ENCODE measurements around the gene VAV3. TPM values are rescaled to one million over a fixed set of nuclear protein-coding genes. Genes with fewer than 3 reads are reported as not detected.

Gene VAV3
- total RNA-seq, 1 donor: 0.09 TPM

- TF ChIP-seq CTCF (IDR thresholded peaks at IDR 0.05; ENCODE audit: insufficient read depth, low read length): no peak
- H3K4me3 ChIP-seq (ENCODE audit: low read depth, low read length): no peak overlapping the region
- DNase-seq (ENCODE audit: low read depth): peak; percentile 19
These were observed 26.5 kb upstream of the VAV3 start for GRCh38 chr1:107991371-107992066.

- no peak for TF ChIP-seq CTCF (IDR thresholded peaks at IDR 0.05; ENCODE audit: insufficient read depth, low read length)
These were observed 25.6 kb upstream of the VAV3 start for GRCh38 chr1:107990606-107991005.

GRCh38 chr1:107981277-107981676 lies 16.3 kb upstream of the VAV3 start:
- no peak for DNase-seq (ENCODE audit: low read depth)
- no peak overlapping the region for H3K4me3 ChIP-seq (ENCODE audit: low read depth, low read length)
- no peak for TF ChIP-seq CTCF (IDR thresholded peaks at IDR 0.05; ENCODE audit: insufficient read depth, low read length)

More at GRCh38 chr1:107990606-107991005, 25.6 kb upstream of the VAV3 start:
- H3K4me3 ChIP-seq (ENCODE audit: low read depth, low read length): no peak overlapping the region
- DNase-seq (ENCODE audit: low read depth): no peak

- no peak overlapping the region for H3K4me3 ChIP-seq (ENCODE audit: low read depth, low read length)
- TF ChIP-seq CTCF (IDR thresholded peaks at IDR 0.05; ENCODE audit: insufficient read depth, low read length): no peak
- no peak for DNase-seq (ENCODE audit: low read depth)
These were observed 14.9 kb upstream of the VAV3 start for GRCh38 chr1:107979926-107980325.

GRCh38 chr1:107979088-107979487 lies 14.1 kb upstream of the VAV3 start:
- no peak overlapping the region for H3K4me3 ChIP-seq (ENCODE audit: low read depth, low read length)
- no peak for DNase-seq (ENCODE audit: low read depth)
- no peak for TF ChIP-seq CTCF (IDR thresholded peaks at IDR 0.05; ENCODE audit: insufficient read depth, low read length)

GRCh38 chr1:107976836-107977235 lies 11.9 kb upstream of the VAV3 start:
- no peak overlapping the region for H3K4me3 ChIP-seq (ENCODE audit: low read depth, low read length)
- TF ChIP-seq CTCF (IDR thresholded peaks at IDR 0.05; ENCODE audit: insufficient read depth, low read length): no peak
- no peak for DNase-seq (ENCODE audit: low read depth)

- no peak overlapping the region for H3K4me3 ChIP-seq (ENCODE audit: low read depth, low read length)
- TF ChIP-seq CTCF (IDR thresholded peaks at IDR 0.05; ENCODE audit: insufficient read depth, low read length): no peak
- no peak for DNase-seq (ENCODE audit: low read depth)
These were observed 11.5 kb upstream of the VAV3 start for GRCh38 chr1:107976431-107976830.
